NCI-H1436 (cell line): ENCODE measurements around the gene PRKCE.
"Not testable (repeated sequence)": the region's sequence is repeated elsewhere in the genome, so short reads cannot be mapped to it uniquely, and the experiment has no call there.

Experiments
- DNase-seq: peaks from one replicate; lab custom pipeline; 2025; lab: John Stamatoyannopoulos, UW

The PRKCE gene

DNA sequence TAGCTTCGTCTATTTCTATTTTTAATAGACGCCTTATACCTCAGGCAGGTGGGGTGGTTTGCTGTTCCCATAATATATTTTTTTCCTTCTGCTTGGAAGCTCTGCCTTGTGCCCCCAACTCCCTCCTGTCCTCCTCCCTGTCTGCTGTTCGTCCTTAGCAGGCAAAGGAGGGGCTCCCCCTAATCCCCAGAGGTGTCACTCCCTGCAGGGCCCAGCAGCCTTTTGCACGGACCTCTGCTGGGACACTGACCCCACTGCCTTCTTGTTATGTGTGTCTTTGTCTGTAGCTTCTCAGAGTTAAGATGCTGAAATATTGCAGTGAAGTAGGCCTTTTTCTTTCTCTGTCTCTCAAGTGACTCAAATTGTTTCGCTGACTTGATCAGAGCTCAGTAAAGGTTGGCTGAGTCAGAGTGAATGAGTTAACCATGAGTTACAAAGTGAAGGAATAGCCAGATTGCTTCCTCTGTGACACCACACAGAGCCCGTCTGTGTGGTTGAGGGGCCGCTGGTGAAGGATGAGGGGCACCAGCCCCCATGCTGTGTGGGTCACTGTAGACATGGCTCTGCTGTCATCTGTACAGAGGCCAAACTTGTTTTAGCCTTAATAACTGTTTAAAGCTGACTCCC lies 47.7 kb downstream of the PRKCE start:
- DNase-seq, result no peak

DNA sequence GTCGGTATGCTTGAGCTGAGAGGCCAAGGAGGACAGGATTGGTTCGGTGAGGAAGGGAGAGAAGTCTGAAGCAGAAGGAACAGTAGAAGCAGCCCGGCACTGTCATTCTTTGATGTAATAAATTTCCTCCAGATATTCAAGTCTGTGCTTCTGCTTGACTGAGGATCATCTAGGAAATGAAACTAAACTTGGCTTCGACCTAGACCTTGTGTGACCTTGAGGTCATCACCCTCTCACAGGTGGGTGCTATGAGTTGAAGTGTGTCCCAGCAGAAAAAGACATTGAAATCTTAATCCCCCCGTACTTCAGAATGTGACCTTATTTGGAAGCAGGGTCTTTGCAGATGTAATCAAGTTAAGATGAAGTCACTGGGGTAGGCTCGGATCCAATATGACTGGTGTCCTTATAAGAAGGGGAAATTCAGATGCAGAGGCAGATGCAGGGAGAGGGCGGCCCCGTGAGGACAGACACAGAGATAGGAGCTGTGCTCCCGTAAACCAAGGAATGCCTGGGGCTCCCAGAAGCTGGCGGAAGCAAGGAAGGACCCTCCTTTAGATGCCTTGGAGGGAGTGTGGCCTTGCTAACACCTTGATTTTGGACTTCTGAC lies 49.0 kb downstream of the PRKCE start:
- no peak for DNase-seq

DNA sequence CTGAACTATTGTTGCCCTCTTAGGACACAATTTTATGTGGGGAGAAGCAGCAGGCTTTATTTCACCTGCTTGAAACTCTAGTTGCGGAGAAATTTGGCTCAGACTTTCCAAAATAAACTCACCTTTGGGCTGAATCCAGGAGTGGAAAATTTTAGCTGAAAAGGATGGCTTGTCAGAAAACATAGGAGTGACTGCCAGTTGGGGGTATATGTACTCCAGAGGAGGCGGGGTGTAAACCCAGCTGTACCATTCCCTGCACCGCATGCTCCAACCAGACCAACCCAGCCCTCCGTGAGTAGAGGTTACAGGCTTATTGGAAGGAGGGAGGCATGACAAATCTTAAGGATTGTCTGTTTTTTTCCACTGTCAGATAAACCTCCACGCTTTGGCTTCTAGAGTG lies 53.8 kb downstream of the PRKCE start:
- DNase-seq, result no peak

DNA sequence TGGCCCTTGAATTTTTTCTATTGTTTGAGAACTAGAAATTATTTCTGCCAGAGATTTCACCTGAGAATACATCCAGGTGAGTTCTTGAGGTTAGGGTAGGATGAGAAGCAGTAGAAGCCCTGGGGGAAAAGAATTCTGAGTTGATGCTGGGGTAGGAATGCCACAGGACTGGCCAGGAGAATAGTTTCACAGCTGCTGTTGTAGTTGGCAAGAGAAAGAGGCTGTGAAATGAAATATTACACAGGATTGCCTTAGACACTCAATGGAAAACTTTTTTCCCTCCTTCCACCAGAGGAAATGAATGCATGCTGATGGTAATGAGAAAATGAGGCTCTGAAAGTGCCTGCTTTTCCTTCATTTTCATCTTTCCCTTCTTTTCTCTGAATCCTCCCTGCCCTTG lies 54.6 kb downstream of the PRKCE start:
- DNase-seq, result no peak

DNA sequence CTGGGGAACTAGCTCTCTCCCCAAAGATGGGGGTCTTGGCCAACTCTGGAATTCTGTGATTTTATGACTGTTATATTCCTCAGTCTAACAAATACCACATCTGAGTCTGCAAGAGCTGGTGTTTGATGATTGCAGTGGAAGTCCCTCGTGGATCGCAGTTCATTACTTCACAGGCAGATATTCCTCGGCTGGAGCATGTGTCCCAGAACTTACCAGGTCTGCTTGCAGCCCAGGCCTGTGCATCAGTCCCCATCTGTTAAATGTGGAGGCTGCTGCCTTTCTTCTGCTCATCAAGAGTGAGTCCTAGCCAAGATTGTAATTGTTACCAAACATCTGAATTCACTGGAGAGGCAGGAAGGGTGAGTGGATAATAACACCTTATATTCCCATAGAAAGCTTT lies 55.5 kb downstream of the PRKCE start:
- no peak for DNase-seq

DNA sequence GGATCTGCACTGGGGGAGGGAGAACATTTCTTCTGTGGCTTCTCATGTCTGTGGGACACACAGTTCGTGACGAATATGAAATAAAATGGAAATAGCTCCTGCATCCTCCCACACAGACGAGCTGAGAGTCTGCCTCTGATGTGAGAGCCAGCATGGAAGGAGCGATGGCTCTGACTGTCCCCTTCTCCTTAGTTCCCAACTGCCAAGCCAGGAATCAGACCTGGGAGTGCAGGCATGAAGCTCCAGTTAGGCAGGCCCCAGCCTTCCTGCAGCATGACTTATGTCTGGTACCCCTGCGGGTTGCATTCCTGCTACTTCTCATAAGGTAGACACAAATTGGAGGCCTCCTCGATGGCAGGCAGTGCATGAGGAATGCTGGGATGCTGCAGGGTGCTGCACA lies 56.2 kb downstream of the PRKCE start:
- no peak for DNase-seq

DNA sequence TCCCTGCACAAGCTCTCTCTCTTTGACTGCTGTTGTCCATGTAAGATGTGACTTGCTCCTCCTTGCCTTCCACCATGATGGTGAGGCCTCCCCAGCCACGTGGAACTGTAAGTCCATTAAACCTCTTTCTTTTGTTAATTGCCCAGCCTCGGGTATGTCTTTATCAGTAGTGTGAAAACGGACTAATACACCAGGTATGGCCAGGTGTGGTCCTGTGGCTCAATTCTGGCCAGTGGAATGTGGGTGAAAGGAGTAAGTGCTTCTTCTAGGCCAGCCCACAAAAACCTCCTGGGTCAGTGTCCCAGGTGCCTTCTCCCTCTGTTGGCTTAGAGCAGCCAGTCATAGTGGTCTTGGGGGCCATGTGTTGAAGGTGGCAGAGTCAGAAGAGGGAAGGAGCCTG lies 57.0 kb downstream of the PRKCE start:
- no peak for DNase-seq

DNA sequence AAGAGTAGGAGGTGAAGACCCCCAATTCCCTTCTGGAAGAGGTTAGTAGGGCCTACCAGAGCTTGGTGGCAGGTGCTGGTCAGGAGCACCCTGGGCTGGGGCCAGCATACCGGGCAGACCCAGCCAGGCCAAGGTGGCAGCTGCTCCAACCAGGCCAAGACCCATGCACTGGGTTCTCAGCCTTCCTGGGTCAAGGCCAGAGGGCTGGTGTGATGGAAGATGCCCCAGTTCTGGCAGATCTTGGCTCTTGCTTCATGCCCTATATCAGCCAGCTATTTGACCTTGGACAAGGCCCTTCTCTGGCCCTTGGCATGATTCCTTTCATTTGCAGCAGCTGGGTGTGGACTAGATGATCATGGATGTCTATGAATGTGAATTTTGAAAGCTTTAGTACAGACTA lies 57.7 kb downstream of the PRKCE start:
- DNase-seq, result no peak

DNA sequence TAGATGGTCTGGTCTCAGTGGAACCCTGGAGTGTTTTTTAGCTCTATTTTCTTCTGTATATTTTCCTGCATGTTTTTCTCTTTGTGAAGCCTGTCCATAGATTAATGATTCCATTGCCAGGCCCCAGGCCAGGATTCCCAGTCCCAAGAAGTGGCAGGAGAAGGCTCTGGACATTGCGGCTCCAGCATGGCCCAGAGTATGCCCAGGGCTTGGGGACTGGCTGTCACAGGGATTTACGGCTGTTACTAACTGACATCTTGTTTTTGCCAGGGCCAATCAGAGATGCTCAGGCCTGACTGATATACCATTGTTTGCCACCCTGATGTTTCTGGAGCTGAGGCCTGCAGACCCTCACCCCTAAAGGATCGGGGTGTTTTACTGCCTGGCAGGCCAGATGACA lies 59.0 kb downstream of the PRKCE start:
- no peak for DNase-seq

DNA sequence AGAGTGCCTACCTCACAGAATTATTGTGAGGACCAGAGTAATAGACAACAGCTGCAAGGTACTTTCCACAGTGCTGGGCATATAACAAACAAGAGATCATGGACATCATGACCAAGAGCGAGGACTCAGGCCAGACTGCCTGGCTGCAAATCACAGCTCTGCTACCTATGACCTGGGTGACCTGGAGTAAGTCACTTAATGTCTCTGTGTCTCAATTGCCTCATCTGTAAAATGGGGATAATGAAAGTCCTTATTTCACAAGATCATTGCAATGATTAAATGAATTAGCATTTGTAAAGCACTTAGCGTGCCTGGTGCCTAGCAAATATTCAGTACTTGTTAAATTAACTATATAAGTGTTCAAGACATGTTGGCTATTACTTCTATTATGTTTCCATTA lies 59.7 kb downstream of the PRKCE start:
- no peak for DNase-seq

DNA sequence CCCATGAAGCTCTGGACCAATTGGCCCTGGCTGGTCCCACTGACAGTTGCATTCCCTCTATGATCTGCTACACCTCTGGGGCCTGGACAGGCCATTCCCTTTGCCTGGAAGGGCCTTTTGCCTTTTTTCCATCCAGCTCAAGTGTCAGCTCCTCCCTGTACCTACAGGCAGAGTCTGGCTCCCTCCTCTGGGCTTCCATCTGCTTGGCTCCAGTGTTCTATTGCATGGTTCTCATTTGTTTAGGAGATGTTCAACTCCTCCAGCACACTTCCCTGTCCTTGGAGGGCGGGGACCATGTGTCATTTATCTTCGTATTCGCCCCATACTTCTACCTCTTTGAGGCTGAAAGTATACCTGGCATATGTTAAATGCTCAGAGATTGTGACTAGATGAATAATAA lies 61.1 kb downstream of the PRKCE start:
- DNase-seq, result no peak

DNA sequence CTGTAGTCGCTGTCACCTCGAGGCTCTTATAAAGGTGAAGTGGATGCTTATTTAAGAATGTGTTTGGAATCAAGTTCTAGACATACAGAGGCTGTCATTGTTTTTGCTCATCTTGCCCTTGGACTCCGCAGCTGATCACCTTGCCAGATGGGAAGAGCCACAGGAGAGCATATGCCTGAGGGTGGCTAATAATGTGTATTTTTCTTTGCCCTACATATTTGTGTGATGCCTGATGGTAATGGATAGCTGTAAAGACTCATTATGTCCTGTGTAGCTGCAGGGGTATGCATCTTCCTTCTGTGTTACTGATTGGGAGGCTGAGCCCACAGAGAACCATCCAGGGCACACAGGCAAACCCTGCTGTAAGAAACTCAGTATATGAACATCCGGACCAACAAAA lies 61.7 kb downstream of the PRKCE start:
- DNase-seq, result no peak

DNA sequence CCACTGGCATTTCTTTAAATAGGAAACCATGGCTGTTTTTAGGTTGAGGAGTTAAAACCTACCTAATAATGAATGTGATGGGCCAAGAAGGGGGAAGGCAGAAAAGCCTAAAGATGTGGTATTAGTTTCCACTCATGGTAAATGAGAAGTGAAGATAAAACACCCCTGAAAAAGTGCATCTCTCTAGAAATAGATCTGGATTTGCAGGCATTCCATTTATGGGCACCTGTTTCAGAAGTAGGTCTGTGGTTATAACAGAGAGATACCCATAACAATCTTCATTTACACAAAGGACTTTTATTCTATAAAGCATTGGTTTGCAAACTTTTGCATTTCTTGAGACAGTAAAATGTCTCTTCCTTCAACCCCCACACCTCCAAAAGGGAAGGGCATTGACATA lies 62.1 kb downstream of the PRKCE start:
- no peak for DNase-seq

DNA sequence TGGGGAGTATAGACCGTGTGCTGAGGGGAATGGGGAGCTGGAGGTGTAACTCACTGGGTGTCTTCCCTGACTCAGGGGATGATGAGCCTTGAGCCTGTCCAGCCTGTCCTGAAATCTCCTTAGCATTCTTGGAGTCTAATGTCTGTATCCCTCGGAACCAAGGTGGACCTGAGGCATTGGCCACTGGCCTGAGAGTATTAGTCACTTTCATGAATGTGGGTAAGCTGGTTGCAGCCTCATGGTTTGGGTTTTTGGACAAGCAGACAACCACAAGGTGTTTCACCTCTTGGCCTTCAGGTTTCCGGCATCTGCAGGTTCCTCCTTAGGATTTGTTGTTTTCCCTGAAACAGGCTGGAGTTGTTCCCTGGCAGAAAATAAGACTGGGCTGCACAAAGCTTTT lies 63.2 kb downstream of the PRKCE start:
- DNase-seq, result no peak

DNA sequence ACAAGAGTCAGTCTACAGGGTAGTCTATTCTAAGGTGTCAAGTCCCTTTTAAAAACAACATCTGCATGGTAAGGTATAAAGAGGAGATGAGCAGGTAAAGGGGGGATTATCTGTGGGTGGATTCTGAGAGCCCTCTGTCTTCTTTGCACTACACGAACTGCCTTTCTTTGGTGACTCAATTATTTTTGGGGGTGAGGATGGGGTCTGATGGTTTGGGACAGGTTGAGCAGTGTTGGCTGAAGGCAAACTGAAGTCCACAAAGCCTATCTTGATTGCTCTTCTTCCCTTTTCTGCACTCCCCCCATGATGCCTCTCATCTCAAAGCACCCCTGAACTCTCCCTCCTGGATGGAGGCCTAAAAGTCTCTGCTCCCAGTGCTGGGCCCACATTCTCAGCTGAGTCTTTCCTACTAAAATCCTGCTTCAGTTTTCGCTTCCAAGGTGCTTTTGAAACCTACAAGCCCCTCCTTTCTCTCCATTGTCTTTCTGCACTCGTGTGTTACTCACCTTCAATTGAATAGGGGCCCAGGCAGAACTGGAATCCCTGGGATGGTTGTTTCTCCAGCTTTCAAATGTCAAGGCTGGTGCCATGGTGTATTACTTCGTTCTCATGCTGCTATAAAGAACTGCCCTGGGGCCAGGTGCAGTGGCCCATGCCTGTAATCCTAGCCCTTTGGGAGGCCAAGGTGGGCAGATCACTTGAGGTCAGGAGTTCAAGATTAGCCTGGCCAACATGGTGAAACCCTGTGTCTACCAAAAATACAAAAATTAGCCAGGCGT lies 64.3 kb downstream of the PRKCE start:
- no peak for DNase-seq

DNA sequence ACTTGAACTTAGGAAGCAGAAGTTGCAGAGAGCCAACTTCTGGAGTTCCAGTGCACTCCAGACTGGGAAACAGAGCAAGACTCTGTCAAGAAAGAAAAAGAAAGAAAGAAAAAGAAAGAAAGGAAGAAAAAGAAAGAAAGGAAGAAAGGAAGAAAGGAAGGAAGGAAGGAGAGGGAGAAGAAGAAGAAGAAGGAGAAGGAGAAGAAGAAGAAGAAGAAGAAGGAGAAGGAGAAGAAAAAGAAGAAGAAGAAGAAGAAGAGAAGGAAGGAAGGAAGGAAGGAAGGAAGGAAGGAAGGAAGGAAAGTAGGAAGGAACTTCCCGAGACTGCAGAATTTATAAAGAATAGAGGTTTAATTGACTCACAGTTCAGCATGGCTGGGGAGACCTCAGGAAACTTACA lies 65.0 kb downstream of the PRKCE start:
- DNase-seq, result not testable (repeated sequence)

DNA sequence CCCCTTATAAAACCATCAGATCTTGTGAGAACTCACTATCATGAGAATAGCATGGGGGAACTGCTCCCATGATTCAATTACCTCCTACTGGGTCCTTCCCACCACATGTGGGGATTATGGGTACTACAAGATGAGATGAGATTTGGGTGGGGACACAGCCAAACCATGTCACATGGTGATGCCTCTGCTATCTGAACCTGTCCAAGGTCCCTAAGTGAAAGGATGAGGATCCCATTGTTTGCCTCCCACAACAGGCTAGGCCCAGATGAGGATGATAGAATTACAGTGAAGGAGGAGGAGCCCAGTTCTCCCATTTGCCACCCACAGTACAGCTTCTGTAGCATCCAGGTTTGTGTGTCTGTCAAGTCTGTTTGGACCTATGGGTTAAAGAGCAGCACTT lies 65.4 kb downstream of the PRKCE start:
- no peak for DNase-seq

DNA sequence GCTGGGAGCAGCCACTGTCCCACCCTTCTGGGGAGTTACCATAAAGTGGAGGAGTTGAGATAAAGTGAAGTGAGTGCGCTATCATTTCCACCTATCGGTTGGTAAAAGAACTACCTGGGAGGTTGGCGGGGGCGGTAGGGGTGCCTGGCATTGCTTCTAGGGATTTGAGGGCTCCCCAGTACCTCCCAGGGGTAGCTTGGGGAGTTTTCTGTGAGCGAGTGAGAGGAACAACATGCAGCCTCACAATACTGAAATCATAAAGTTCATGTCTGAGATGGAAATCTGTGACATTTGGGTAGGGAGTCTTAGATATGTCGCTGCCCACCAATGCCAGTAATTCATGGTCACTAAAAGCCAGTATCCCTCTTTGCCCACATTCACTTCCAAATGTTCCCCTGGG lies 68.7 kb downstream of the PRKCE start:
- DNase-seq, result no peak

DNA sequence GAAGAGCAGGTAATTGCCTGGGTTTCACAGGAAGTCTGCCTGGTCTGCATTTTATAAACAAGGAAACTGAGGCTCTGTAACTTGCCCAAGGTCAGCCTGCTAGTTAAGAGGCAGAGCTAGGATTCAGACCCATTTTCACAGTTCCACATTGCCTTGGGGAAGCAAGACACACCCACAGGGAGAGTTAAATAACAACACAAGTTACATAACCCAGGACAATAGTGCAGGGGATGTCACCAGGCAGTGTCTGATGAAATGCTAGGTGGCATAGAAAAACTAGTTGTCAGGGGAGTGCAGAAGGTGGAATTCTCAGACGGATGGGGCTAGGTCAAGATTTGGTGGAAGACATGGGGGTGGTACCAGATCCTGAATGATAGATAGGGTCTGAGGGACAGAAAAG lies 69.7 kb downstream of the PRKCE start:
- DNase-seq, result no peak

DNA sequence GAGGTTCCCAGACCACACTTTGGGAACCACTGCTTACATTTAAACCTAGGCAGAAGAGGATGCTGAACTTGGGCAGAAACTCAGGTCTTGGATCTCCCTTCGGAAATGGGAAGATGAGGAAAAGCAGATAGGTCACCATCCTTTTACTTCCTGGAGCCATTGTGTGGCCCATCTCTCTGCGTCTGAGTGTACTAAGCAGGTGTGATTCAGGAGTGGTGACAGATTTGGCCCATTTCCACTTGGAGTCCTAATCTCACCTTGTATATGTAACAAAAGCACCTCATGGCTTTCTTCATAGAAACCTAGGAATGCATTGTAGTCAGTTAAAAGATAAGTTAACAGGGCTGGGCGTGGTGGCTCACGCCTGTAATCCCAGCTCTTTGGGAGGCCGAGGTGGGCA lies 71.0 kb downstream of the PRKCE start:
- no peak for DNase-seq

DNA sequence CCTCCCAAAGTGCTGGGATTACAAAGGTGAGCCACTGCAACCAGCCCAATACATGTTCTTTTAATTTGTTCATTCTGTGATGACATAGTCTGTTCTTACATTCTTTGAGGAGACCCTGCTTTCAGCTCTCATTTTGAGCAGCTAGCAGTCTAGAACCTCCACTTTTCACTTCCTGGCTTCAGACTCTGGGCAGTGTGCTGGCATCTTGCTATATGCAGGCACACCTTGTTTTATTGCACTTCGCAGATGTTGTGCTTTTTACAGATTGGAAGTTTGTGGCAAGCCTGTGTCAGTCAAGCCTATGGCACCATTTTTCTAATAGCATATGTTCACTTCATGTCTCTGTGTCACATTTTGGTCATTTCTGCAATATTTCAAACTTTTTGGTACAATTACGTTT lies 72.4 kb downstream of the PRKCE start:
- no peak for DNase-seq

DNA sequence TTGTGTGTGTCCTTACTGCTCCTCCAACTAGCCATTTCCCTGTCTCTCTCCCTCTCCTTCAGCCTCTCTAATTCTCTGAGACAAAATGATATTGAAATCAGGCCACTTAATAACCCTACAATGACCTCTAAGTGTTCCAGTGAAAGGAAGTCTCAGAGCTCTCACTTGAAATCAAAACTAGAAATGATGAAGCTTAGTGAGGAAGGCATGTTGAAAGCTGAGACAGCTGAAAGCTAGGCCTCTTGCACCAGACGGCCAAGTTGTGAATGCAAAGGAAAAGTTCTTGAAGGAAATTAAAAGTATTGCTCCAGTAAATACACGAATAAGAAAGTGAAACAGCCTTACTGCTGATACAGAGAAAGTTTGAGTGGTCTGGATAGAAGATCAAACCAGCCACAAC lies 72.9 kb downstream of the PRKCE start:
- DNase-seq, result no peak

DNA sequence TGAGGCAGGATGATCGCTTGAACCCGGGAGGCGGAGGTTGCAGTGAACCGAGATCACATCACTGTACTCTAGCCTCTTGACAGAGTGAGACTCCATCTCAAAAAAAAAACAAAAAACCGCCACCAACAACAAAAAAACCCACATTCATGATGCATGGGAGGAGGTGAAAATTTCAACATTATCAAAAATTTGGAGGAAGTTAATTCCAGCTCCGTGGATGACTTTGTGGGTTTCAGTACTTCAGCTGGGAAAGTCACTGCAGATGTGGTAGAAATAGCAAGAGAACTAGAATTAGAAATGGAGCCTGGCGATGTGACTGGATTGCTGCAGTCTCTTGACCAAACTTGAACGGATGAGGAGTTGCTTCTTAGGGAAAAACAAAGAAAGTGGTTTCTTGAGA lies 74.3 kb downstream of the PRKCE start:
- no peak for DNase-seq

DNA sequence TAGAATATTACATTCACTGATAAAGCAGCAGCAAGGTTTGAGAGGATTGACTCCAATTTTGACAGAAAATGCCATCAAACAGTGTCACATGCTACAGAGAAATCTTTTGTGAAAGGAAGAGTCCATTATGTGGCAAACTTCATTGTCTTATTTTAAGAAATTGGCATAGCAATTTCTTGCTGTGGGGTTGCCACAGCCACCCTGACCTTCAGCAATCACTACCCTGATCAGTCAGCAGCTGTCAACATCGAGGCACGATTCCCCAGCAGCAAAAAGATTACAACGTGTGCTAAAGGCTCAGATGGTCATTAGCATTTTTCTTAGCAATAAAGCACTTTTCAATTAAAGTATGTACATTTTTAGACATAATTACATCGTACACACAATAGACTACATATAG lies 74.7 kb downstream of the PRKCE start:
- DNase-seq, result no peak
